CD4-positive, alpha-beta T cell (primary cell): ENCODE data around the gene DNASE2B. TPM values are rescaled to one million over a fixed set of nuclear protein-coding genes. Genes with fewer than 3 reads are reported as not detected.
"Not testable (repeated sequence)": the region's sequence is repeated elsewhere in the genome, so short reads cannot be mapped to it uniquely, and the experiment has no call there.

Experiments used
- ATAC-seq: fragments of 200-7000 bp; cut with Tn5 transposase; one replicate; pipeline ENCODE4 v1.10.0; 2022; ENCODE audit warnings: mild to moderate bottlenecking; ENCODE audit not compliant: poor library complexity
- CTCF ChIA-PET: fragments of 350-600 bp; sonication (Branson Sonifier 250); formaldehyde crosslinking; loops from one replicate; lab custom pipeline; 2021; ENCODE audit warnings: antibody characterized with exemption, inconsistent platforms; lab: Charles Lee
- POLR2A ChIA-PET: fragments of 350-600 bp; sonication (Branson Sonifier 250); formaldehyde crosslinking; loops from one replicate; lab custom pipeline; 2021; ENCODE audit warnings: antibody characterized with exemption, inconsistent platforms; lab: Charles Lee
- DNase-seq, 14 experiments: peaks; one replicate each; pipeline ENCODE4 v3.0.0-alpha.2; 2013 to 2020; ENCODE audit warnings: mixed read lengths in 2 of 14
- H3K27ac ChIP-seq, 2 donors: one replicate each; pipeline versions ENCODE4 v1.5.1 to v1.7.0; 2013; ENCODE audit warnings: low read length in 2 of 2, low read depth in 1 of 2, mild to moderate bottlenecking in 1 of 2
- H3K27me3 ChIP-seq, 2 experiments: 1 replicate in 1 of 2; 2 replicates in 1 of 2; pipeline versions ENCODE4 v1.6.1 to v1.7.0; 2013; ENCODE audit warnings: low read length in 2 of 2, control low read depth in 1 of 2, mild to moderate bottlenecking in 1 of 2, moderate library complexity in 1 of 2; ENCODE audit not compliant: insufficient read depth in 2 of 2, control insufficient read depth in 1 of 2
- H3K36me3 ChIP-seq: one replicate; pipeline ENCODE4 v1.6.1; 2013; ENCODE audit warnings: low read length, control low read depth; ENCODE audit not compliant: insufficient read depth
- H3K4me1 ChIP-seq: one replicate; pipeline ENCODE4 v1.6.1; 2013; ENCODE audit warnings: low read length, control low read depth; ENCODE audit not compliant: insufficient read depth
- H3K4me3 ChIP-seq: one replicate; pipeline ENCODE4 v1.5.1; 2013; ENCODE audit warnings: mild to moderate bottlenecking, low read length, moderate library complexity
- H3K9me3 ChIP-seq, 2 experiments: 1 replicate in 1 of 2; 2 replicates in 1 of 2; pipeline versions ENCODE4 v1.6.1 to v1.7.0; 2013; ENCODE audit warnings: low read length in 2 of 2, mild to moderate bottlenecking in 2 of 2, control low read depth in 1 of 2, moderate library complexity in 1 of 2; ENCODE audit not compliant: control insufficient read depth in 1 of 2, insufficient read depth in 1 of 2
- H3K27ac Mint-ChIP-seq: one replicate; pipeline ENCODE4 v1.8.0; 2020; ENCODE audit warnings: mixed read lengths
- H3K27me3 Mint-ChIP-seq: one replicate; pipeline ENCODE4 v1.8.0; 2021; ENCODE audit warnings: mixed read lengths
- H3K36me3 Mint-ChIP-seq: one replicate; pipeline ENCODE4 v1.8.0; 2021; ENCODE audit warnings: low read depth, mixed read lengths
- H3K4me1 Mint-ChIP-seq: one replicate; pipeline ENCODE4 v1.8.0; 2021; ENCODE audit warnings: low read depth, mixed read lengths
- H3K4me3 Mint-ChIP-seq: one replicate; pipeline ENCODE4 v1.8.0; 2020; ENCODE audit warnings: mild to moderate bottlenecking, mixed read lengths
- H3K9me3 Mint-ChIP-seq: one replicate; pipeline ENCODE4 v1.8.0; 2020; ENCODE audit warnings: mixed read lengths
- intact Hi-C, 2 experiments: fragments of 100-400 bp; cut with DNase I in 1 of 2; cut with micrococcal nuclease in 1 of 2; formaldehyde crosslinking; loops; one replicate each; pipeline versions ENCODE4 v1.15.1 to v1.9.0; 2023 to 2025; cut with DNase I, micrococcal nuclease
- total RNA-seq, 174 experiments: library from RNA in 2 of 174; stranded (reverse) in 2 of 174; gene quantifications; one replicate each; pipeline ENCODE4 v1.2.3 and lab custom pipeline; 2021 to 2026
- TF ChIP-seq, protein P1 (sequence below): fragments of 200-600 bp; IDR thresholded peaks from one replicate; pipeline ENCODE4 v1.8.0; 2022; ENCODE audit warnings: antibody characterized with exemption, mild to moderate bottlenecking

DNASE2B gene
- total RNA-seq, 2 experiments from 2014 or later: not detected

- peak overlapping the region; percentile 1 for H3K27ac Mint-ChIP-seq
- no peak overlapping the region for H3K4me3 ChIP-seq
- no peaks in the 10 kb centered on the region for H3K36me3 ChIP-seq
- CTCF ChIA-PET: interaction anchor here (0.6 to 2.2 kb wide), 31 partner anchors 9 to 502 kb away, joined by 3 to 14 read pairs (median 5); partner anchors contain the start of genes CTBS, GNG5, PRKACB and SPATA1
- DNase-seq (peak in 4 of 14 experiments; percentile 7 to 89 (median 86)), ATAC-seq (peak; percentile 98)
- peaks cover 17% of the 10 kb centered on the region for H3K4me1 ChIP-seq
- H3K9me3 Mint-ChIP-seq: no peaks in the 10 kb centered on the region
- H3K27me3 Mint-ChIP-seq: peaks cover 15% of the 10 kb centered on the region
- H3K36me3 Mint-ChIP-seq: no peaks in the 10 kb centered on the region
- TF ChIP-seq, protein P1, sequence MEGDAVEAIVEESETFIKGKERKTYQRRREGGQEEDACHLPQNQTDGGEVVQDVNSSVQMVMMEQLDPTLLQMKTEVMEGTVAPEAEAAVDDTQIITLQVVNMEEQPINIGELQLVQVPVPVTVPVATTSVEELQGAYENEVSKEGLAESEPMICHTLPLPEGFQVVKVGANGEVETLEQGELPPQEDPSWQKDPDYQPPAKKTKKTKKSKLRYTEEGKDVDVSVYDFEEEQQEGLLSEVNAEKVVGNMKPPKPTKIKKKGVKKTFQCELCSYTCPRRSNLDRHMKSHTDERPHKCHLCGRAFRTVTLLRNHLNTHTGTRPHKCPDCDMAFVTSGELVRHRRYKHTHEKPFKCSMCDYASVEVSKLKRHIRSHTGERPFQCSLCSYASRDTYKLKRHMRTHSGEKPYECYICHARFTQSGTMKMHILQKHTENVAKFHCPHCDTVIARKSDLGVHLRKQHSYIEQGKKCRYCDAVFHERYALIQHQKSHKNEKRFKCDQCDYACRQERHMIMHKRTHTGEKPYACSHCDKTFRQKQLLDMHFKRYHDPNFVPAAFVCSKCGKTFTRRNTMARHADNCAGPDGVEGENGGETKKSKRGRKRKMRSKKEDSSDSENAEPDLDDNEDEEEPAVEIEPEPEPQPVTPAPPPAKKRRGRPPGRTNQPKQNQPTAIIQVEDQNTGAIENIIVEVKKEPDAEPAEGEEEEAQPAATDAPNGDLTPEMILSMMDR: peak; percentile 69
- no peaks in the 10 kb centered on the region for H3K9me3 ChIP-seq
- H3K27ac ChIP-seq: no peak overlapping the region
- H3K27me3 ChIP-seq: no peaks in the 10 kb centered on the region
- intact Hi-C loops: loop anchor here (1.0 to 5.0 kb wide), 9 partner anchors 37 to 493 kb away; partner anchors contain the start of genes CTBS (in 1 of the 2), GNG5 (in 1 of the 2), RPF1 (in 1 of the 2) and SPATA1 (in 1 of the 2)
- POLR2A ChIA-PET: interaction anchor here (0.7 to 2.1 kb wide), 10 partner anchors 10 to 301 kb away, joined by 3 to 21 read pairs (median 5); partner anchors contain the start of genes CTBS, GNG5, PRKACB and RPF1
- H3K4me1 Mint-ChIP-seq: peaks cover 11% of the 10 kb centered on the region
- peak overlapping the region; percentile 5 for H3K4me3 Mint-ChIP-seq
These were observed 44.0 kb downstream of the DNASE2B start for GRCh38 chr1:84442256-84442655.

- intact Hi-C loops: loop anchor here (1.0 to 5.0 kb wide), 9 partner anchors 36 to 492 kb away; partner anchors contain the start of genes CTBS (in 1 of the 2), GNG5 (in 1 of the 2), RPF1 (in 1 of the 2) and SPATA1 (in 1 of the 2)
- ChIA-PET POLR2A (interaction anchor here (0.7 to 2.1 kb wide), 10 partner anchors 9 to 302 kb away, joined by 3 to 21 read pairs (median 5); partner anchors contain the start of genes CTBS, GNG5, PRKACB and RPF1), CTCF (interaction anchor here (0.6 to 2.2 kb wide), 30 partner anchors 10 to 502 kb away, joined by 3 to 14 read pairs (median 5); partner anchors contain the start of genes CTBS, GNG5, PRKACB and SPATA1)
- not testable (repeated sequence) for H3K36me3 Mint-ChIP-seq, H3K4me3 ChIP-seq, H3K9me3 Mint-ChIP-seq, H3K36me3 ChIP-seq, H3K9me3 ChIP-seq, H3K27ac ChIP-seq, H3K27me3 ChIP-seq
- Mint-ChIP-seq H3K27ac (peak overlapping the region; percentile 1), H3K27me3 (peaks cover 21% of the 10 kb centered on the region), H3K4me3 (peak overlapping the region; percentile 3), H3K4me1 (peaks cover 11% of the 10 kb centered on the region)
- peaks cover 12% of the 10 kb centered on the region for H3K4me1 ChIP-seq
- DNase-seq (peak in 8 of 14 experiments; percentile 10 to 74 (median 28)), ATAC-seq (peak; percentile 40)
These were observed 44.7 kb downstream of the DNASE2B start for GRCh38 chr1:84442747-84443646.

DNA sequence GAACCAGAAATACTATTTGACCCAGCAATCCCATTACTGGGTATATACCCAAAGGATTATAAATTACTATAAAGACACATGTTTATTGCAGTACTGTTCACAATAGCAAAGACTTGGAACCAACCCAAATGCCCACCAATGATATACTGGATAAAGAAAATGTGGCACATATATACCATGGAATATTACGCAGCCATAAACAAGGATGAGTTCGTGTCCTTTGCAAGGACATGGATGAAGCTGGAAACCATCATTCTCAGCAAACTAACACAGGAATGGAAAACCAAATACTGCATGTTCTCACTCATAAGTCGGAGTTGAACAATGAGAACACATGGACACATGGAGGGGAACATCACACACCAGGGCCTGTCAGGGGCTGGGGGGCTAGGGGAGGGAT lies 50.4 kb downstream of the DNASE2B start:
- intact Hi-C loops, H3K4me3 ChIP-seq, H3K36me3 Mint-ChIP-seq, DNase-seq, H3K9me3 Mint-ChIP-seq, POLR2A ChIA-PET, H3K36me3 ChIP-seq, H3K4me1 ChIP-seq, H3K27ac Mint-ChIP-seq, H3K4me3 Mint-ChIP-seq, CTCF ChIA-PET, ATAC-seq, H3K27me3 ChIP-seq, H3K4me1 Mint-ChIP-seq, H3K9me3 ChIP-seq, H3K27ac ChIP-seq: not testable (repeated sequence)
- peaks cover 33% of the 10 kb centered on the region for H3K27me3 Mint-ChIP-seq

DNA sequence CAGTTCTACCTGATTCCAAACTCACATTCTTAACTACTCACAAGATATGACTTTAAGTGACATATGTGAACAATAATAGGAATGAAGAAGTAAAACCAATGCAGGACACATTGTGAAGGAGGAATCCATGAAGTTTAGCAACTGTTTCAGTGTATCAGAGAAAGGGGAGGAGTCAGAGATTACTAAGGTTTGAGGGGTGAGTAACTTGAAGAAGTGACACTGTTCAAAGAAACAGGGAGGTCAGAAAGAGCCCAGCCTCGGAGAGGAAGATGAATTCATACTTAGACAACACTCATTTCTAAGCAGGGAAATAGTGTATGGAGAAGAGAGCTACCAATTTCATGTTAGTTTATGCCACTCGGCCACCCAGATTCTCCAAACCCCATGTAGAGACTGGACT lies 52.6 kb downstream of the DNASE2B start:
- Mint-ChIP-seq H3K4me3 (no peak overlapping the region), H3K36me3 (no peaks in the 10 kb centered on the region), H3K27me3 (peaks cover 33% of the 10 kb centered on the region), H3K9me3 (no peaks in the 10 kb centered on the region), H3K27ac (no peak overlapping the region), H3K4me1 (no peaks in the 10 kb centered on the region)
- ChIA-PET POLR2A (no interaction called here), CTCF (no interaction called here)
- intact Hi-C loops: no loop called here
- no peaks in the 10 kb centered on the region for H3K4me1 ChIP-seq
- peak in 2 of 14 experiments; percentile 20 to 40 for DNase-seq
- H3K27ac ChIP-seq: no peak overlapping the region
- no peak for ATAC-seq
- no peaks in the 10 kb centered on the region for H3K9me3 ChIP-seq
- H3K27me3 ChIP-seq: peaks cover 6% of the 10 kb centered on the region in 2 experiments
- no peaks in the 10 kb centered on the region for H3K36me3 ChIP-seq
- no peak overlapping the region for H3K4me3 ChIP-seq
- TF ChIP-seq, protein P1: no peak
